HG03378 (cell line): ENCODE results near the gene NIPBL.
"Not testable (repeated sequence)": the region's sequence is repeated elsewhere in the genome, so short reads cannot be mapped to it uniquely, and the experiment has no call there.

Source experiments
- ATAC-seq: cut with Tn5 transposase; IDR thresholded peaks from one replicate; pipeline ENCODE4 v1.9.1; 2021; ENCODE audit warnings: mild to moderate bottlenecking, moderate library complexity; ENCODE audit not compliant: unreplicated experiment

NIPBL gene

DNA sequence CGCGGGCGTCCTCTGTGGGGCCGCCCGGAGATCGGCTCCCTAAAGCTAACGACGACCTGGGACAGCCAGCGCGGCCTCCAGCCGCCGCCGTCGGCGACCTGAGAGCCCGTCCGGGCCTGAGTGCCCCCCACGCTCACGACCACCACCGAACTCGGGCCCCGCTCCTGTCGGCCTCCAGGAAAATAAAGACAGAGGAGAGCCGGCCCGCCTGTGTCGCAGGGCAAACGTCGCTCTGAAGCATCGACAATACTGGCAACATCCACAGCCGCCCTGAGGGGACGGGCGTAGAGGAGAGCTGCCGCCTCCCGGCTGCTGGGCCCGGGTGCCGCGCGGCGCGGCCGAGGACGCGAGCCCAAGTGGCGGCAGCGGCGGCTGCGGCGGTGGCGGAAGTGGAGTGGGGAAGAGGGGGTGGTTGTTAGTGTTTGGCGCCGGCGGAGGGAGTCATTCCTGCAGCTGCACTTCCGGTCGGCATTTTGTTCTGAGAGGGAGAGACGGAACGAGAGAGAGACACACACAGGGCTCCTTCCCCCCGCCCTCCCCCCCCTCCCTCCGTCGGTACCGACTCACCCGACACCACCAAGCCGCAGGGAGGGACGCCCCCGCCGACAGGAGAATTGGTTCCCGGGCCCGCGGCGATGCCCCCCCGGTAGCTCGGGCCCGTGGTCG is at the start of gene NIPBL:
TSS of gene NIPBL (plus strand) at position 471 of the 666 bp plus-strand sequence. CDS start 76,928 bp downstream, outside the sequence.
- peak; percentile 56 for ATAC-seq

DNA sequence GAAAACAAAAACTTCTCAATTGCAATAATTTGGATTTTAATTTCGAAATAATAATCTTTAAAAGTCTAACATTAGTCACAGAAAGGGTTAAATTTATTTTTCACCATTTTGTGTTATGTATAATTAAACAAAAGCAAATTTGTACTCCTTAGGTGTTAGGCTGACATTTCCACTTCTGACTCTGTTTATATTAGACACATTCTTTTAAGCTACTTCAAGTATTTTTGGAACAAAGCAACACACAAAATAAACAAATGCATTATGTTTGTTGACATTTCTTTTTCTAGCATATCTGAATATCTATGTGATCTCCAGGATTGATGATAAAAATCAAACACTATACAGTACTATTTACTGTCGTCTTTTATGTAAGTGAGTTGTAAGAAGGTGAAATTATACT is 44.3 kb upstream of the NIPBL start:
- ATAC-seq, result no peak

DNA sequence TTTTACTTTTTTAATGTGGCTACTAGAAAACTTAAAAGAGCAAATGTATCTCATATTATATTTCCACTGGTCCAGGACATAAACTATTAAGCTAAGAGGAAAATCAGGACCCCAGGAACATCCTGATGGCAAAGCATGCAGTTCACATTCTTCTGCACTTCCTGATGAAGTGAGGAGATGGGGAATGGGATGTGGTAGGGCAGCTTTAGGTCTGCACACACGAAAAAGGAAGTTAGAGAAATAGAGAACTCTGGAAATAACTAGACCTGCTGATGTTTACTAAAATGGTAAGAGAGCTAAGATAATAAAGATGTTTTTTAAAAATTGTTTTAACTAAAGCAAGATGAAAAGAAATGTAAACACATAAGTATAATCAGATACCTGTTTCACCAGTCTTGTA is 39.7 kb upstream of the NIPBL start:
- ATAC-seq, result no peak

- ATAC-seq, result no peak
Measured at GRCh38 chr5:36839489-36840476, 36.8 kb upstream of the NIPBL start.

GRCh38 chr5:36841677-36842076 is 34.9 kb upstream of the NIPBL start:
- no peak for ATAC-seq

- no peak for ATAC-seq
Measured at GRCh38 chr5:36842087-36842486, 34.5 kb upstream of the NIPBL start.

DNA sequence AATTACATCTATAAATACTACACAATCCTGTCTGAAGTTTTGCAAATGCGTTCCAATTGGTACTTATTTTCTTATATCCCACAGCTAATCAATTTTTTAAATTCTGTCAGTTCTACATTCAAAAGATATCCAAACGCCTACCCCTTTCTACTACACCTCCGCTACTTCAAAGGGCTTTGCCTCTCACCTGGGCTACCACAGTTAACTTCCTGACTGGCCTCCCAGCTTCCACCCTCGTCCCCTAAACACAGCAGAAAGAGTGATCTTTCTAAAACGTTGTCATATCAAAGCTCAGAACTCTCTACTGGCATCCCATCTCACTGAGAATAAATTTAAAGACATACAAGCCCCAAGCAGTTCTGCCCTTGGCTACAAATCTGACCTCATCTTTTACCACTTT is 32.3 kb upstream of the NIPBL start:
- no peak for ATAC-seq

GRCh38 chr5:36848545-36848944 is 28.0 kb upstream of the NIPBL start:
- ATAC-seq, result not testable (repeated sequence)

DNA sequence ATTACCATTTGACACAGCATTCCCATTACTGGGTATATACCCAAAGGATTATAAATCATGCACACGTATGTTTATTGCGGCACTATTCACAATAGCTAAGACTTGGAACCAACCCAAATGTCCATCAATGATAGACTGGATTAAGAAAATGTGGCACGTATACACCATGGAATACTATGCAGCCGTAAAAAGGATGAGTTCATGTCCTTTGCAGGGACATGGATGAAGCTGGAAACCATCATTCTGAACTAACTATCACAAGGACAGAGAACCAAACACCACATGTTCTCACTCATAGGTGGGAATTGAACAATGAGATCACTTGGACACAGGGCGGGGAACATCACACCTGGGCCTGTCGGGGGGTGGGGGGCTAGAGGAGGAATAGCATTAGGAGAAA is 23.7 kb upstream of the NIPBL start:
- ATAC-seq, result not testable (repeated sequence)

DNA sequence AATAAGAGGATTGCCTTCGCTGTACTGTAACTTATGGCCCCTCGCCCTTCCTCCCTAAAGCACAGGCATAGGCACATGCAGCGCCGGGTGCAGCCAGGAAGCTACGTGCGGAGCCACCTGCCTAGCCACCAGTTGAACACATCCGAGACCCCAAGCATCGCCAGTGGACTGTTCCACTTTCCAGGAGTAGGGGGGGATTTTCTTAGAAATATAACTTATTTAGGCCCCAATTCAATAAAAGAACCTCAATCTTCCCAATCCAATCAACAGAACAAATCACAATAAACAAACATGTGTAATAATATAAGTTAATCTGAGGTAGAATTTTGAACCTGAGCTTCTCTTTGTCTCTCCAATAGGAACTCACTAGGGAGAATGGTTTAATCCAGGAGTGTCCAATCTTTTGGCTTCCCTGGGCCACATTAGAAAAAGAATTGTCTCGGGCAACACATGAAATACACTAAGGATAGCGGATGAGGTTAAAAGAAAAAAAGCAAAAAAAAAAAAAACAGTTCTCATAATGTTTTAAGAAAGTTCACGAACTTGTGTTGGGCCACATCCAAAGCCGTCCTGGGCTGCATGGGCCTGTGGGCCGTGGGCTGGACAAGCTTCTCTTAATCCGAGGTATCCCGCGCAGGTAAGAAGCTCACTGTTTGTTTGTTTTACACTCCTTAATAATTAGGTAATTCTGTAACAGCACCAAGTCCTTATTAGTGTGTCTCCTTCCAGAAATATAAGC is 22.0 kb upstream of the NIPBL start:
- ATAC-seq, result no peak

DNA sequence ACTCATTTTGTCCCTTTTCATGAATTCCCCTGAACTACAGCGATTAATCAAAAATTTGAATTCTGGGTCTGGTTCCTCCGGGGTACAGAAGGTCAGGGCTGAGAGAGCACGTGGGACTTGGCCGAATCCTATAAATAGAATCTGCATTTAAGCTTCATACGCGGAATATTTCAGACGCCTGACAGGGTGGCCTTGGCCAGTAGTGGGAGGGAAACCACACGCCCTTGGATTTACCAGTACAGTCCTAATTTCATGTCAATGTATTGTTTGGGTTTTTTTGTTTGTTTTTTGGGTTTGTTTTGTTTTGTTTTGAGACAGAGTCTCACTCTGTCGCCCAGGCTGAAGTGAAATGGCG is 21.5 kb upstream of the NIPBL start:
- no peak for ATAC-seq

- no peak for ATAC-seq
Measured at GRCh38 chr5:36861871-36862270, 14.7 kb upstream of the NIPBL start.

- peak; percentile 84 for ATAC-seq
Measured at GRCh38 chr5:36870399-36871040, 6.0 kb upstream of the NIPBL start.

DNA sequence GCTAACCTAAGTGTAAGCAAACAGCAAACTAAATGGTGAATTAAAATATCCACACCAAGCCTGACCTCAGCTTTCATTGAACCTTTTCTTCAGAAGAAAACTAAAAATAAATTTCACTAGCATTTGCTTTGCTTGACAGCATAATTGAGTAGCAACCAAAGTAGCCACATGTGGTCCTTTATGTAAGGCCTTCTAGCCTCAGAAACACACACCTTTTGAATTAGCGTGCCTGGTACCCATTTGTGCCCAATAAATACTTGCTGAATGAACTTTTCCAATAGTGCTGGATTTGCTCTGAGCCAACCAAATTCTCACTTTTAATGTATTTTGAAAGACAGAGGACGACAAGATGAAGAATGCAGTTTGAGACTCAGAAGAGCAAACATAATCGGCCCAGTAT is 2.1 kb upstream of the NIPBL start:
- no peak for ATAC-seq

DNA sequence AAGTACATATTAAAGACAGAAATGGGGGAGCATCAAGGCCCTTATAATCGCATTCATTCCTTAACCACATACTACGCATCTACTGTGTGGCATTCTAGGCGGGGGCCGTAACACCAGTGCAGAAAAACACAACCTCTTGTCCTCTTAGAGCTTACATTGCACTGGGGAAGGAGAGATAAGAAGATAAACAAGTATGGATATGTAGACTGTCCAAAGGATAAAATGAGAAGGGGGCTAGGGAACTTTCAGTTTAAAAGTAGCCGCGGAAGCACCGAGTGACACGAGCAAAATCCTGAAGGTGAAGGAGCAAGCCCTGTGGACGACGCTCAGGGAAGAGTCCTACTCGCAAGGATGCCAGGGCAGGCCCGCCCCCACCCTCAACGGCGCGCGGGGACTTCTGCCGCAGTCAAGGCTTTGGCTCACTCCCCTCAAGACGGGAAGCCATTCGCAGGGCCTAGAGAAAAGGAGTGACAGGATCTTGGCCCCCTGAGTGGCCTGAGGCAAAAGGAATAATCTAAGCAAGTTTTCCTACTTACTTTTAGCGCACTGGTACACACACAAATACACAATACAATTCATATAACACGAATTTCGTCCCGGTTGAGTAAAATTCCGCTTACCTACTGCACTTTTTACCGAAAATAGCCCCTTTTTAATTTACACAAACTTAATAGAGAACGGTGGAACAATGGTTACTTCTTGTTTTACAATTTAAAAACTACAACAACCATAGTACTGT is 1.3 kb upstream of the NIPBL start:
- ATAC-seq, result no peak

- ATAC-seq, result peak; percentile 32
Measured at GRCh38 chr5:36875790-36876298, 725 bp upstream of the NIPBL start.

DNA sequence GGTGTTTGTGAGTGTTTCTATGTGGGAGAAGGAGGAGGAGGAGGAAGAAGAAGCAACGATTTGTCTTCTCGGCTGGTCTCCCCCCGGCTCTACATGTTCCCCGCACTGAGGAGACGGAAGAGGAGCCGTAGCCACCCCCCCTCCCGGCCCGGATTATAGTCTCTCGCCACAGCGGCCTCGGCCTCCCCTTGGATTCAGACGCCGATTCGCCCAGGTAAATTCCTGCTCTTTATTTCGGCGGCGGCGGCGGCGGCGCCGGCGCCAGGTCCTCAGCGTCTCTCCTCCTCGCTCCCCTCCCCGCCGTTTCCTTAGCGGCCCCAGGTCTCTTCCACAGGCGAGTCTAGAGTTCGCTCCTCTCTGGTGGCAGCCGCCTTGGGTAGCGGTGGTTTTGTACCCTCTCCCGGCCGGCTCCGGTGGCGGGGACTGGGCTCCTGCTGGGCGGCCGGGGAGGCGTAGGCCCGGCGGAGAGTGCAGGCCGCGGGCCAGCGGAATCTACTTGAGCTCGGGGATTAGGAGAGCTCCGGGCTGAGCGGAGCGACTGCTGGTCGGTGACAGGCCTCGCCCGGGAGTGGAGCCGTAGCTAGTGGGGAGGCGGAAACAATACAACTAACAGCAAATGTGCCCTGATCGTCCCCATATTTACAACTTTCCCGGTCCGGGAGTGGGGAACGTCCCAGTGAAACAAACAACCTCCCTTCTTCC is 547 bp downstream of the NIPBL start:
- peak; percentile 24 for ATAC-seq

DNA sequence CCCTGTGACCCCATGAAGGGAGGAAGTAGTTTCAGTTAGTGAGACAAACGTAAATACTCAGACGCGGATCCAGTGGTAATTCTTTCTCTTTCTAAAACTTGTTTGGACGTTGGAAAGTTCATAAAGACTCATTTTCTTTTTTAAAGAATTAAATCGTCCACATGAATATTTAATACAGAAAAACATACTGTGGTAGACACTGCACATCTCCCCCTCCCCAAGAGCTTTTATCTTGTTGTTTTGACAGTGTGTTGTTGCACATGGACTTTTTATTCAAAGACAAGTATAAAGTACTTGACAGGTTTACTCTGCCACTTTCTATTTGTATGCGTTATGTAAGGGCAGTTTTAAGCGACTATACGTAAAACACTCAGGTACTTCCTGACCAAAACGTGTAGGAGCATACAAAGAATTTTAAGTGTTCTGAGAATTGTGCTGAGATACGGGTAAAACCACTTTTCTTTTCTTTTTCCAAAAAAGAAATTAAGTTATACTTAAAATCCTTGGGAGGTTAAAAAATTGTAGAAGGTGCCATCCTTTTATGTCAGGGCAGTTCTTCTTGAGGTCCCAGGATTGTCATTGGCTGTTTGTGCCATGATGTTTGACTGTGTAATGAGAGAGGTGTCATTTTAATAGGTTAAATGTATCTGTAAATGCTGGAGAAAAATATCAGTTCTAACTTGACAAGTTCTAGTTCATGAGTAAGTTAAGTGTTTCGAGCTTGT is 1.3 kb downstream of the NIPBL start:
- ATAC-seq, result peak; percentile 22
